ENCODE data around the gene TAAR1. TPM values are rescaled to one million over a fixed set of nuclear protein-coding genes. Genes with fewer than 3 reads are reported as not detected.

The TAAR1 gene
- total RNA-seq, result not detected in 2 replicates

DNA sequence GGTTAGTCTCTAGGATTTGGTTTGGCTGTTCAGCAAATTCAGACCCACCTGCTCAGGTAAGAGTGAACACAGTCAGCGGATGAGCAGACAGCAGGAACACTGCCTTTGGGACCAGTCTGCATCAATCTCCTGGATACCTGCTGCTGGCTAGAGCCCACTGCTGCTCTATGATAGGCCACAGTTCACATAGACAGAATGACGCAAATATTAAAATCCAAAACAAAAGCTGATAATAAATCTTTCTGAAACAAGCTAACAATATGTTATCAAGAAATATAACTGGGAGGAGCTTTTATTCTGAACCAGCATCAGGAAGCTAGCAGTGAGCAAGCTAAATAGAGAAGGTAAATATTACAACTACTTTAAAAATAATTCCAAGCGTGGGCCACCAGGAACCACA lies at the start of gene TAAR1:
Gene TAAR1 (minus strand): TSS at position 101 of the 400 bp plus-strand sequence. CDS start 13,179 bp downstream, outside the sequence.

DNA sequence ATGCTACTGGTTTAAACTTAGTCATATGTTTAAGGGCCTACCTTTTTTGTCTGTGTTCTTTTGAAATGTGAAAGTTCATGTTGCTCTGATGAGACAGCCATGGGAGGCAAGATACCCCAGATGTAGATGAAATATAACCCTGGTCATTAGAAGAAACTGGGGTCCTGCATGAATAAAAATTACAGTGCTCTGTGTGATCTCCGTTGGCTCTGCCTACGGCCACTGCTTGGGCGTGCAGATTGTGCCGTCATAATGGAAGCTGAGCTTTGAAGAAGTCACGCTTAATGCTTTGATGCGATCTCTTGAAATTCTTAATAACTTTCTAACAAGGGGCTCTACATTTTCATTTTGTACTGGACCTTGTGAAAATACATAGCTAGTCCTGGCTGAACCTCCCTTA lies 34.8 kb downstream of the TAAR1 start, which contains the start of gene TAAR2:
Gene TAAR2 (minus strand): TSS at position 101 of the 400 bp plus-strand sequence. CDS start 0 bp downstream, at position 101.

Other genes with a start within 250 kb of the TAAR1 start
- gene STX7, start 146.1 kb downstream of the TAAR1 start, total RNA-seq, result 17.1 and 30.2 TPM in 2 replicates
- not detected in 2 replicates for gene TAAR9, start 120.9 kb downstream of the TAAR1 start, total RNA-seq
- not detected in 2 replicates for gene TAAR8, start 106.5 kb downstream of the TAAR1 start, total RNA-seq
- not detected in 2 replicates for gene TAAR6, start 88.9 kb downstream of the TAAR1 start, total RNA-seq
- gene TAAR5, start 69.4 kb downstream of the TAAR1 start, total RNA-seq, result not detected in 2 replicates
- not detected in 2 replicates for gene TAAR2, start 34.9 kb downstream of the TAAR1 start, total RNA-seq
- under 0.01 and 0.09 TPM in 2 replicates for gene VNN1, start 54.9 kb upstream of the TAAR1 start, total RNA-seq
- gene VNN2, start 98.7 kb upstream of the TAAR1 start, total RNA-seq, result 0.28 TPM in 2 replicates
- gene SLC18B1, start 139.5 kb upstream of the TAAR1 start, total RNA-seq, result 5.4 and 7.4 TPM in 2 replicates
- gene RPS12, start 155.4 kb upstream of the TAAR1 start, total RNA-seq, result 1,562 and 2,083 TPM in 2 replicates

Data from smooth muscle cell of bladder (primary cell).